ENCODE results near the gene FAM162B. TPM values are rescaled to one million over a fixed set of nuclear protein-coding genes. Genes with fewer than 3 reads are reported as not detected.
A peak's percentile ranks its signal among the peaks of the same experiment; 100 is the strongest.

FAM162B gene
- total RNA-seq (1 to 10 TPM in 1 of 5 donors, not detected in 4; 7.7 TPM), polyA plus RNA-seq (1 to 10 TPM; 1.4 to 4.0 (median 2.5) TPM)
- long read RNA-seq, donor 1 = 0 reads
- long read RNA-seq, donor 2, partial matches to known transcripts = 0 of 1 reads
- long read RNA-seq, donor 2, other reads (novel, unspliced or antisense) = 0 of 1 reads
- long read RNA-seq, donor 3 = 0 reads
- long read RNA-seq, donor 4 = 0 reads
- long read RNA-seq, donor 5, transcript FAM162B-201 (4 exons, 1,036 nt) = major isoform, 5 of 5 reads
- long read RNA-seq, donor 5, partial matches to known transcripts = 0 of 5 reads
- long read RNA-seq, donor 5, other reads (novel, unspliced or antisense) = 0 of 5 reads
- long read RNA-seq, donor 6, partial matches to known transcripts = 0 of 3 reads
- long read RNA-seq, donor 6, other reads (novel, unspliced or antisense) = 0 of 3 reads
- long read RNA-seq, donor 7, partial matches to known transcripts = 0 of 2 reads
- long read RNA-seq, donor 7, other reads (novel, unspliced or antisense) = 0 of 2 reads
- long read RNA-seq, donor 8, partial matches to known transcripts = 0 of 2 reads
- long read RNA-seq, donor 8, other reads (novel, unspliced or antisense) = 0 of 2 reads
- long read RNA-seq, donor 9, partial matches to known transcripts = 0 of 1 reads
- long read RNA-seq, donor 9, other reads (novel, unspliced or antisense) = 0 of 1 reads
- long read RNA-seq, donor 10, partial matches to known transcripts = 0 of 2 reads
- long read RNA-seq, donor 10, other reads (novel, unspliced or antisense) = 0 of 2 reads

DNA sequence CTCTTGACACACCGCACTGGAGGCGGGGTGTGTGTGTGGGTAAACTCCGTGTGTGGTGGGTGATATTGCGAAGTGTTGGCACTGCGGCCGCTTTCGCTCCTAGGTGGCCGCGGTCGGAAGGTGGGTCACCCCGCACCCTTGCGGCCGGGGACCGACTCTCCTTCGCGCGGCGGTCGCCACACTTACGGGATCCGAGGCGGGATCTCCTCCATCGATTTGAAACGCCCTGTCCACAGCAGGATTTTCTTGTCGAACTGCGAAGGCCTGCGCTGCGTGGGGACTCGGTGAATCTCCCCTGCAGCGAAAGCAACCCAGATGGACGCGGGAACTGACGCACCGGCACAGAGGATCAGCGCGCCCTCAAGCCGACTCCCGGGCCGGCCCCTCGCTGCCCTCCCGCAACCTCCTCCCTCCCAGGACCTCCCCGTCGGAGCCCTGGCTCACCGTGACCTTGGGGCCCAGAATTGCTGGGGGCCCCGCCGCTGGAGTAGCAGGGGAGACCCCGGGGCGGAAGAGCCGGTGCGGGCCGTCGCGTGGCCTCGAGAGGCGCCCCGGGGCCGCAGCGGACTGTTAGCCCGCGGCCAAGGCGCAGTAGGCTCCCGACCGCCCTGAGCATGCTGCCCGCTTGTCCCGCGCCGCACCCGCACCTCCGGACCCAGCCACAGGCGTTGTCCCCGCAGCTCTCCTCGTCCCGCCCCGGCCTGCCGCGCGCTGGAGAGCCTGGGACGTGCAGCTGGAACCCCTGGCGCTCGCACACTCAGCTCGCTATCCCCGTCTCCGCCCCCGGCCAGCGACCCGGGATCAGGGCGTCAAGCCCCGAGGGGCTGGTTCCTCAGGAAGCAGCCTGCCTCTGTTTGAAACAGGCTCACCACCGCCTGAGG is at the start of gene FAM162B:
FAM162B (minus strand) TSS at position 759 of the 881 bp plus-strand sequence; CDS start at position 616, 143 bp downstream.
- TF ChIP-seq, protein P1, sequence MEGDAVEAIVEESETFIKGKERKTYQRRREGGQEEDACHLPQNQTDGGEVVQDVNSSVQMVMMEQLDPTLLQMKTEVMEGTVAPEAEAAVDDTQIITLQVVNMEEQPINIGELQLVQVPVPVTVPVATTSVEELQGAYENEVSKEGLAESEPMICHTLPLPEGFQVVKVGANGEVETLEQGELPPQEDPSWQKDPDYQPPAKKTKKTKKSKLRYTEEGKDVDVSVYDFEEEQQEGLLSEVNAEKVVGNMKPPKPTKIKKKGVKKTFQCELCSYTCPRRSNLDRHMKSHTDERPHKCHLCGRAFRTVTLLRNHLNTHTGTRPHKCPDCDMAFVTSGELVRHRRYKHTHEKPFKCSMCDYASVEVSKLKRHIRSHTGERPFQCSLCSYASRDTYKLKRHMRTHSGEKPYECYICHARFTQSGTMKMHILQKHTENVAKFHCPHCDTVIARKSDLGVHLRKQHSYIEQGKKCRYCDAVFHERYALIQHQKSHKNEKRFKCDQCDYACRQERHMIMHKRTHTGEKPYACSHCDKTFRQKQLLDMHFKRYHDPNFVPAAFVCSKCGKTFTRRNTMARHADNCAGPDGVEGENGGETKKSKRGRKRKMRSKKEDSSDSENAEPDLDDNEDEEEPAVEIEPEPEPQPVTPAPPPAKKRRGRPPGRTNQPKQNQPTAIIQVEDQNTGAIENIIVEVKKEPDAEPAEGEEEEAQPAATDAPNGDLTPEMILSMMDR (IDR thresholded peaks at IDR 0.05) = no peak
- TF ChIP-seq EP300 (IDR thresholded peaks at IDR 0.05) (no peak), POLR2AphosphoS5 (IDR thresholded peaks at IDR 0.05) (no peak), POLR2A (IDR thresholded peaks at IDR 0.05) (no peak)
- Histone ChIP-seq H3K4me1 (peaks cover 6 to 18% (median 15%) of the 10 kb centered on the region in 4 donors), H3K27me3 (peaks cover 0 to 34% (median 21%) of the 10 kb centered on the region in 3 donors), H3K9me3 (no peaks in the 10 kb centered on the region), H3K4me3 (peak within 1 kb of the TSS; percentile 46 to 73 (median 54)), H3K27ac (peak within 1 kb of the TSS in 4 of 5 donors; percentile 2 to 67 (median 36)), H3K36me3 (no peaks in the 10 kb centered on the region)
- intact Hi-C loops (cut with DNase I; ENCODE audit: low total_unique reads) = no loop called here
- peak in 1 of 2 donors; percentile 76 for DNase-seq
- whole genome bisulfite sequencing, 5 donors = 1 to 5% (median 3%) methylated on average over 26 to 89 of the region's 89 CpGs

DNA sequence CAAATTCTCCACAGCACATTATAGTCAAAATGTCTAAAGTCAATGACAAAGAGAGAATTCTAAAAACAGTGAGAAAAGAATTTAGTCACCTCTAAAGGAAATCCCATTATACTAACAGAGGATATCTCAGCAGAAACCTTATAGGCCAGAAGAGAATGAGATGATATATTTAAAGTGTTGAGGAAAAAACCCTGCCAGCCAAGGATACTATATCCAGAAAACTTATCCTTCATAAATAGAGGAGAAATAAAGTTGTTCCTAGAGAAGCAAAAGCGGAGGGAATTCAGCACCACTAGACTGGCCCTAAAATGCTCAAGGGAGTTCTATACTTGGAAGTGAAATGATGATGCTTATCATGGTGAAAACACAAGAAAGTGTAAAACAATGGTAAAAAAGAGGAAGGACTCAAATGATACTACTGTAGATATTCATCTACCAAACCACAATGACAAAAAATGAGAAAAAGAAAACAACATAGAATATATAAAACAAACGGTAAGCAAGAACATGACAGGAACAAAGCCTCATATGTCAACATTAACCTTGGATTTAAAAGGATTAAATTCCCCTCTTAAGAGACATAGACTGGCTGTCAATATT is 46.6 kb upstream of the FAM162B start:
- no peak overlapping the region for H3K27ac ChIP-seq
- H3K4me3 ChIP-seq = no peak overlapping the region
- H3K4me1 ChIP-seq = no peaks in the 10 kb centered on the region
- 64 to 88% (median 82%) methylated on average over 2 of the region's 2 CpGs for WGBS, 5 donors
- DNase-seq = no peak
- no peaks in the 10 kb centered on the region for H3K27me3 ChIP-seq
- no peaks in the 10 kb centered on the region for H3K36me3 ChIP-seq
- no peak for TF ChIP-seq POLR2AphosphoS5 (IDR thresholded peaks at IDR 0.05)
- no peak for TF ChIP-seq EP300 (IDR thresholded peaks at IDR 0.05)
- TF ChIP-seq, protein P1 (IDR thresholded peaks at IDR 0.05) = no peak
- TF ChIP-seq POLR2A (IDR thresholded peaks at IDR 0.05) = no peak
- peaks cover 0 to 21% (median 16%) of the 10 kb centered on the region in 4 donors for H3K9me3 ChIP-seq
- intact Hi-C loops (cut with DNase I; ENCODE audit: low total_unique reads) = no loop called here

DNA sequence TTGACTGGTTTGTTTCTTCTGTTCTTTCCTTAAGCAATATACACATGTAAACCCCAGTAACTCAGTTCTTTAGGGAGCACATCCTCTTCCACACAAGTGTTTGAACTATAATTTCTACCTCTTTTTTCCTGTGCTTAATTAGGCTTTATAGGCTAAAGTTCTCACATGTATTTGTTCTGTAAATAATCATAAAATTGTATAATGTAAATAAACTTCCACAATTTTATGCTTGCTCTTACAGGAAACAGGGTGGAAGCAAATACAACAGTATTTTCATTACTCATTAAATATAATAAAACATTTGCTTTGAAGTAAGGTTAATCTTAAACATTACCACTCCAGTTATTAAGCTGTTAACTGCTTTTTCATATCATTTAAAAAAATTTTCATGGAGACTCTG is 36.5 kb upstream of the FAM162B start:
- H3K36me3 ChIP-seq = no peaks in the 10 kb centered on the region
- DNase-seq = no peak
- no peak overlapping the region for H3K27ac ChIP-seq
- H3K4me1 ChIP-seq = no peaks in the 10 kb centered on the region
- no peak for TF ChIP-seq EP300 (IDR thresholded peaks at IDR 0.05)
- no peak for TF ChIP-seq POLR2AphosphoS5 (IDR thresholded peaks at IDR 0.05)
- TF ChIP-seq POLR2A (IDR thresholded peaks at IDR 0.05) = no peak
- TF ChIP-seq, protein P1 (IDR thresholded peaks at IDR 0.05) = no peak
- intact Hi-C loops (cut with DNase I; ENCODE audit: low total_unique reads) = no loop called here
- no peaks in the 10 kb centered on the region for H3K9me3 ChIP-seq
- H3K27me3 ChIP-seq = no peaks in the 10 kb centered on the region
- no peak overlapping the region for H3K4me3 ChIP-seq
